ENCODE measurements around the gene BTN1A1.

DNA sequence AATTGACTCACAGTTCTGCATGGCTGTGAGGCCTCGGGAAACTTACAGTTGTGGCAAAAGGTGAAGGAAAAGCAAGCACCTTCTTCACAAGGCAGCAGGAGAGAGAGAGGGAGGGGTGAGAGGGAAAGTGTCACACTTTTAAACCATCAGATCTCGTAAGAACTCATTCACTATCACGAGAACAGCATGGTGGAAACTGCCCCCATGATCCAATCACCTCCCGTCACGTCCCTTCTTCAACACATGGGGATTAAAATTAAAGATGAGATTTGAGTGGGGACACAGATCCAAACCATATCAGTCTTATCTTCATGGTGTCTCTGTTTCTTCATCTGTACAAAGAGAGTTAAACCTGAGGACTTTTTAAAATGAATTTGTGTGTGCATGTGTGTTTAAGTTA lies 13.7 kb upstream of the BTN1A1 start:
- TF ChIP-seq TAF7 (tag; IDR thresholded peaks at IDR 0.05) = no peak
- TF ChIP-seq TAF1 (IDR thresholded peaks at IDR 0.05; ENCODE audit: control insufficient read depth, extremely low read depth, insufficient read depth, low read length, severe bottlenecking) = no peak
- no peak for TF ChIP-seq CTCF (IDR thresholded peaks at IDR 0.05 in 2 of 3, conservative IDR thresholded peaks at IDR 0.05 in 1 of 3; ENCODE audit: insufficient read depth in 2 of 3, low read depth in 1 of 3, low read length in 3 of 3)
- TF ChIP-seq PHF20 (IDR thresholded peaks at IDR 0.05; ENCODE audit: partially characterized antibody) = no peak
- TF ChIP-seq KAT7 (CRISPR knock-in tag; IDR thresholded peaks at IDR 0.05; ENCODE audit: borderline replicate concordance) = no peak
- TF ChIP-seq, protein P1, sequence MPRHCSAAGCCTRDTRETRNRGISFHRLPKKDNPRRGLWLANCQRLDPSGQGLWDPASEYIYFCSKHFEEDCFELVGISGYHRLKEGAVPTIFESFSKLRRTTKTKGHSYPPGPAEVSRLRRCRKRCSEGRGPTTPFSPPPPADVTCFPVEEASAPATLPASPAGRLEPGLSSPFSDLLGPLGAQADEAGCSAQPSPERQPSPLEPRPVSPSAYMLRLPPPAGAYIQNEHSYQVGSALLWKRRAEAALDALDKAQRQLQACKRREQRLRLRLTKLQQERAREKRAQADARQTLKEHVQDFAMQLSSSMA (CRISPR knock-in tag; IDR thresholded peaks at IDR 0.05) = no peak
- TF ChIP-seq NCOA1 (IDR thresholded peaks at IDR 0.05; ENCODE audit: low read depth) = no peak
- no peak for TF ChIP-seq ZNF217 (CRISPR knock-in tag; IDR thresholded peaks at IDR 0.05)
- no peak for TF ChIP-seq HMG20A (CRISPR knock-in tag; conservative IDR thresholded peaks at IDR 0.05)
- TF ChIP-seq NR3C1 (CRISPR knock-in tag; IDR thresholded peaks at IDR 0.05) = no peak
- no peak for TF ChIP-seq PPARD (CRISPR knock-in tag; IDR thresholded peaks at IDR 0.05)
- no peak for TF ChIP-seq JUND (IDR thresholded peaks at IDR 0.05; ENCODE audit: borderline replicate concordance, low read depth, low read length)
- no peak for TF ChIP-seq JUND (tag; IDR thresholded peaks at IDR 0.05; ENCODE audit: borderline replicate concordance, low read depth, low read length)
- TF ChIP-seq BRD4 (IDR thresholded peaks at IDR 0.05) = no peak
- TF ChIP-seq NBN (IDR thresholded peaks at IDR 0.05; ENCODE audit: low read depth) = no peak
